Neural progenitor cell (in vitro differentiated cells): ENCODE results near the gene GFY. TPM values are rescaled to one million over a fixed set of nuclear protein-coding genes. Genes with fewer than 3 reads are reported as not detected.

Experiments used
- DNase-seq: peaks from one replicate; pipeline ENCODE4 v3.0.0-alpha.2; 2016; ENCODE audit warnings: low spot score
- H2AFZ ChIP-seq: fragments of 200-600 bp; sonication (generic); replicated peaks from 2 replicates; pipeline ENCODE4 v1.6.1; 2016; ENCODE audit warnings: antibody characterized with exemption
- H3F3A ChIP-seq: fragments of 200-600 bp; sonication (generic); 2 replicates; pipeline ENCODE4 v1.6.1; 2016; ENCODE audit warnings: antibody characterized with exemption, low read depth
- H3K27ac ChIP-seq: fragments of 200-600 bp; sonication (generic); 2 replicates; pipeline ENCODE4 v1.5.1; 2016; ENCODE audit warnings: mild to moderate bottlenecking
- H3K27me3 ChIP-seq: fragments of 200-600 bp; sonication (generic); 2 replicates; pipeline ENCODE4 v1.6.1; 2016; ENCODE audit warnings: mild to moderate bottlenecking, moderate library complexity
- H3K36me3 ChIP-seq: fragments of 200-600 bp; sonication (generic); 2 replicates; pipeline ENCODE4 v1.5.1; 2016
- H3K4me1 ChIP-seq: fragments of 200-600 bp; sonication (generic); 2 replicates; pipeline ENCODE4 v1.6.1; 2016; ENCODE audit warnings: mixed run types
- H3K4me2 ChIP-seq: fragments of 200-600 bp; sonication (generic); 2 replicates; pipeline ENCODE4 v1.6.1; 2016
- H3K4me3 ChIP-seq: fragments of 200-600 bp; sonication (generic); 2 replicates; pipeline ENCODE4 v1.5.1; 2016
- H3K79me2 ChIP-seq: fragments of 200-600 bp; sonication (generic); 2 replicates; pipeline ENCODE4 v1.6.1; 2016; ENCODE audit warnings: low read depth
- H3K9ac ChIP-seq: fragments of 200-600 bp; sonication (generic); 2 replicates; pipeline ENCODE4 v1.6.1; 2016
- H3K9me3 ChIP-seq: fragments of 200-600 bp; sonication (generic); 2 replicates; pipeline ENCODE4 v1.5.1; 2016; ENCODE audit warnings: low read depth
- H4K20me1 ChIP-seq: fragments of 200-600 bp; sonication (generic); 2 replicates; pipeline ENCODE4 v1.6.1; 2016; ENCODE audit warnings: low read depth
- H3K27ac Mint-ChIP-seq: 3 replicates; pipeline ENCODE4 v1.8.0; 2021; ENCODE audit warnings: mixed read lengths
- H3K27me3 Mint-ChIP-seq: 2 replicates; pipeline ENCODE4 v1.8.0; 2022; ENCODE audit warnings: low read depth, mild to moderate bottlenecking, inconsistent platforms, moderate library complexity, mixed read lengths; ENCODE audit not compliant: insufficient read depth
- H3K36me3 Mint-ChIP-seq: 3 replicates; pipeline ENCODE4 v1.8.0; 2021; ENCODE audit warnings: mixed read lengths
- H3K4me1 Mint-ChIP-seq: 3 replicates; pipeline ENCODE4 v1.8.0; 2021; ENCODE audit warnings: mixed read lengths
- H3K4me3 Mint-ChIP-seq: 3 replicates; pipeline ENCODE4 v1.8.0; 2021; ENCODE audit warnings: mild to moderate bottlenecking, moderate library complexity, mixed read lengths
- H3K9me3 Mint-ChIP-seq: 3 replicates; pipeline ENCODE4 v1.8.0; 2020; ENCODE audit warnings: mixed read lengths
- CTCF ChIP-seq: fragments of 200-600 bp; sonication (generic); IDR thresholded peaks from 2 replicates; pipeline ENCODE4 v1.5.1; 2017; ENCODE audit warnings: antibody characterized with exemption, mild to moderate bottlenecking
- EZH2 ChIP-seq: fragments of 200-600 bp; sonication (generic); IDR thresholded peaks from 2 replicates; pipeline ENCODE4 v1.6.1; 2017; ENCODE audit warnings: antibody characterized with exemption, mild to moderate bottlenecking, moderate library complexity
- EZH2phosphoT487 ChIP-seq: fragments of 200-600 bp; sonication (generic); IDR thresholded peaks from 2 replicates; pipeline ENCODE4 v1.6.1; 2017; ENCODE audit warnings: antibody characterized with exemption
- total RNA-seq: library from RNA; depleted of rRNA; stranded (reverse); fragments of >200 nt; gene quantifications from 2 replicates; pipeline ENCODE4 v1.2.3, GENCODE V29; 2015; ENCODE audit warnings: low replicate concordance

The GFY gene, protein sequence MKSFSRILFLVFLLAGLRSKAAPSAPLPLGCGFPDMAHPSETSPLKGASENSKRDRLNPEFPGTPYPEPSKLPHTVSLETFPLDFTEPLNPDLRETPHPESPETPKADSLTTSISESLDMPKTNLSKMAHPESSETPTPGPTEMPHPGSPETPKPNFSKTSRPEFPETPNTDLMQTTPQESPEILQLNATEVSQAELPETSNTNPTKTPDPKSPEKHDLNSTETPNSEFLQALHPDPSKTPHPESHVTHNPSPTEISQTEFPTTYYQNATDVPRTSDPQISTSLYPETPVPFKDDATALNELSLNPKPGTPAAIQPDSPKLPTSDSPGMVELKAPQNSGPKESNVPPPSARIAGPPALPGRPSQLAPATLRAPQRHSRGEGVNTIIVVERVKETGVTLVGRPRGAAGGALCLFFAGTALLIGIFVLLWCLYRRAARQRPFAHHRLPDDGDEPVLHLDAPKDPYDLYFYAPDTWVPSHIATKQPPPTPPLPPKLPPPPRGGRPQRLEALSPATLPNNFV
- total RNA-seq, result 0.09 TPM in 1 of 2 replicates, not detected in the other

GRCh38 chr19:49425178-49425577, at the start of gene GFY:
Gene GFY (plus strand): TSS chr19:49425388. CDS start chr19:49426431, 1,043 bp downstream.
- TF ChIP-seq CTCF (no peak), EZH2phosphoT487 (no peak), EZH2 (no peak)
- peaks cover 7% of the 10 kb centered on the region for H4K20me1 ChIP-seq
- no peaks in the 10 kb centered on the region for H3K79me2 ChIP-seq
- no peaks in the 10 kb centered on the region for H3K36me3 ChIP-seq
- peak within 1 kb of the TSS; percentile 69 for H3K4me2 ChIP-seq
- H3K4me1 Mint-ChIP-seq, result peaks cover 69% of the 10 kb centered on the region
- H3K9ac ChIP-seq, result no peak within 1 kb of the TSS
- H3K4me3 Mint-ChIP-seq, result peak within 1 kb of the TSS; percentile 30
- no peaks in the 10 kb centered on the region for H3K9me3 ChIP-seq
- H3F3A ChIP-seq, result peaks cover 68% of the 10 kb centered on the region
- peak within 1 kb of the TSS; percentile 10 for H3K4me3 ChIP-seq
- peaks cover 36% of the 10 kb centered on the region for H3K4me1 ChIP-seq
- H3K36me3 Mint-ChIP-seq, result no peaks in the 10 kb centered on the region
- no peak within 1 kb of the TSS for H3K27ac Mint-ChIP-seq
- peaks cover 100% of the 10 kb centered on the region for H3K27me3 ChIP-seq
- peaks cover 79% of the 10 kb centered on the region for H3K27me3 Mint-ChIP-seq
- DNase-seq, result no peak
- H3K9me3 Mint-ChIP-seq, result peaks cover 10% of the 10 kb centered on the region
- H3K27ac ChIP-seq, result no peak within 1 kb of the TSS
- H2AFZ ChIP-seq, result no peak within 1 kb of the TSS

GRCh38 chr19:49378512-49378911, 46.7 kb upstream of the GFY start:
- Histone ChIP-seq H4K20me1 (no peaks in the 10 kb centered on the region), H3K27me3 (no peaks in the 10 kb centered on the region), H3K4me1 (no peaks in the 10 kb centered on the region), H3K27ac (no peak overlapping the region), H3K9ac (no peak overlapping the region), H3F3A (peaks cover 2% of the 10 kb centered on the region), H3K4me3 (no peak overlapping the region), H3K79me2 (no peaks in the 10 kb centered on the region), H3K36me3 (no peaks in the 10 kb centered on the region), H2AFZ (no peak overlapping the region), H3K4me2 (no peak overlapping the region), H3K9me3 (peaks cover 3% of the 10 kb centered on the region)
- H3K4me3 Mint-ChIP-seq, result no peak overlapping the region
- peaks cover 17% of the 10 kb centered on the region for H3K9me3 Mint-ChIP-seq
- no peak overlapping the region for H3K27ac Mint-ChIP-seq
- H3K27me3 Mint-ChIP-seq, result peaks cover 5% of the 10 kb centered on the region
- no peak for DNase-seq
- no peaks in the 10 kb centered on the region for H3K36me3 Mint-ChIP-seq
- H3K4me1 Mint-ChIP-seq, result peaks cover 3% of the 10 kb centered on the region
- no peak for TF ChIP-seq CTCF
- no peak for TF ChIP-seq EZH2
- TF ChIP-seq EZH2phosphoT487, result no peak

GRCh38 chr19:49380391-49380790, 44.8 kb upstream of the GFY start:
- Mint-ChIP-seq H3K4me1 (no peaks in the 10 kb centered on the region), H3K4me3 (no peak overlapping the region), H3K36me3 (no peaks in the 10 kb centered on the region), H3K27me3 (peaks cover 9% of the 10 kb centered on the region), H3K9me3 (peaks cover 21% of the 10 kb centered on the region), H3K27ac (no peak overlapping the region)
- DNase-seq, result no peak
- Histone ChIP-seq H3K4me3 (no peak overlapping the region), H3K4me2 (no peak overlapping the region), H3K9ac (no peak overlapping the region), H4K20me1 (no peaks in the 10 kb centered on the region), H3F3A (no peaks in the 10 kb centered on the region), H2AFZ (no peak overlapping the region), H3K79me2 (no peaks in the 10 kb centered on the region), H3K36me3 (no peaks in the 10 kb centered on the region), H3K9me3 (peaks cover 3% of the 10 kb centered on the region), H3K4me1 (no peaks in the 10 kb centered on the region), H3K27ac (no peak overlapping the region), H3K27me3 (no peaks in the 10 kb centered on the region)
- TF ChIP-seq CTCF, result no peak
- TF ChIP-seq EZH2phosphoT487, result no peak
- no peak for TF ChIP-seq EZH2
